Kidney (tissue), 14 donors: ENCODE data around the gene GARIN5A. TPM values are rescaled to one million over a fixed set of nuclear protein-coding genes. Genes with fewer than 3 reads are reported as not detected.

Experiments
- DNase-seq, 5 donors: peaks; one replicate each; pipeline ENCODE4 v3.0.0-alpha.2; 2013 to 2020
- FAIRE-seq: peaks from 2 replicates; lab custom pipeline; 2012; peaks lifted over from hg19 to GRCh38; lab: Jason Lieb, UNC
- H3K27ac ChIP-seq, 2 donors: one replicate each; pipeline ENCODE4 v1.7.0; 2013; ENCODE audit warnings: low read depth in 2 of 2, low read length in 2 of 2, inconsistent platforms in 1 of 2
- H3K27me3 ChIP-seq: one replicate; pipeline ENCODE4 v1.7.1; 2013; ENCODE audit warnings: low read length, inconsistent platforms; ENCODE audit not compliant: control insufficient read depth, insufficient read depth
- H3K36me3 ChIP-seq, 3 donors: one replicate each; pipeline versions ENCODE4 v1.7.0 to v1.7.1; 2013; ENCODE audit warnings: low read length in 3 of 3, control low read depth in 1 of 3, inconsistent platforms in 1 of 3; ENCODE audit not compliant: insufficient read depth in 3 of 3, control insufficient read depth in 2 of 3
- H3K4me1 ChIP-seq, 3 donors: one replicate each; pipeline versions ENCODE4 v1.7.0 to v1.7.1; 2013; ENCODE audit warnings: low read length in 3 of 3, inconsistent platforms in 1 of 3, low read depth in 1 of 3; ENCODE audit not compliant: control insufficient read depth in 2 of 3, insufficient read depth in 2 of 3
- H3K4me3 ChIP-seq, 3 donors: one replicate each; pipeline versions ENCODE4 v1.7.0 to v1.8.1; 2013; ENCODE audit warnings: low read length in 3 of 3, control low read depth in 1 of 3, inconsistent platforms in 1 of 3
- H3K9ac ChIP-seq, 3 donors: one replicate each; pipeline versions ENCODE4 v1.7.0 to v1.7.1; 2013; ENCODE audit warnings: low read length in 3 of 3, control low read depth in 1 of 3, inconsistent platforms in 1 of 3
- H3K9me3 ChIP-seq, 3 donors: one replicate each; pipeline versions ENCODE4 v1.7.0 to v1.7.1; 2013; ENCODE audit warnings: low read length in 3 of 3, control low read depth in 1 of 3, inconsistent platforms in 1 of 3; ENCODE audit not compliant: control insufficient read depth in 2 of 3, insufficient read depth in 1 of 3
- intact Hi-C: fragments of 100-400 bp; cut with DNase I; formaldehyde crosslinking; loops from one replicate; pipeline ENCODE4 v1.11.1; 2022
- polyA plus RNA-seq: library from polyadenylated mRNA; stranded (reverse); fragments of 350-450 nt; fragmentation: Illumina TruSeq; extraction: RNeasy Lipid Tissue Mini Kit (QIAGEN cat#74804); gene quantifications from one replicate; pipeline ENCODE4 v1.2.3, GENCODE V29; 2014; ENCODE audit warnings: low read depth, low replicate concordance; ENCODE audit not compliant: insufficient read depth
- total RNA-seq: library from RNA; stranded (reverse); fragmentation: NEBNext Ultra II Directional; extraction: Animal tissue kit (Norgen Biotek cat#: 25700); gene quantifications from one replicate; pipeline ENCODE4 v1.2.1, GENCODE V29; 2021
- TF ChIP-seq, protein P1 (sequence below): IDR thresholded peaks from 3 replicates; pipeline ENCODE4 v1.5.1; 2012; ENCODE audit warnings: mild to moderate bottlenecking, moderate library complexity, borderline replicate concordance; ENCODE audit not compliant: insufficient read depth; ENCODE audit errors: extremely low read depth
- donor health status: control.
- donor health status: control.
- donor health status: control.
- donor health status: control.
- donor health status: control.
- donor health status: DM: yes; HTN: yes; CAD: no.
- donor health status: Normal renal cell carcinoma (clear cell type).

Gene GARIN5A
- total and polyA plus RNA-seq, 2 donors from 2014 or later: 2.0 to 9.0 TPM

DNA sequence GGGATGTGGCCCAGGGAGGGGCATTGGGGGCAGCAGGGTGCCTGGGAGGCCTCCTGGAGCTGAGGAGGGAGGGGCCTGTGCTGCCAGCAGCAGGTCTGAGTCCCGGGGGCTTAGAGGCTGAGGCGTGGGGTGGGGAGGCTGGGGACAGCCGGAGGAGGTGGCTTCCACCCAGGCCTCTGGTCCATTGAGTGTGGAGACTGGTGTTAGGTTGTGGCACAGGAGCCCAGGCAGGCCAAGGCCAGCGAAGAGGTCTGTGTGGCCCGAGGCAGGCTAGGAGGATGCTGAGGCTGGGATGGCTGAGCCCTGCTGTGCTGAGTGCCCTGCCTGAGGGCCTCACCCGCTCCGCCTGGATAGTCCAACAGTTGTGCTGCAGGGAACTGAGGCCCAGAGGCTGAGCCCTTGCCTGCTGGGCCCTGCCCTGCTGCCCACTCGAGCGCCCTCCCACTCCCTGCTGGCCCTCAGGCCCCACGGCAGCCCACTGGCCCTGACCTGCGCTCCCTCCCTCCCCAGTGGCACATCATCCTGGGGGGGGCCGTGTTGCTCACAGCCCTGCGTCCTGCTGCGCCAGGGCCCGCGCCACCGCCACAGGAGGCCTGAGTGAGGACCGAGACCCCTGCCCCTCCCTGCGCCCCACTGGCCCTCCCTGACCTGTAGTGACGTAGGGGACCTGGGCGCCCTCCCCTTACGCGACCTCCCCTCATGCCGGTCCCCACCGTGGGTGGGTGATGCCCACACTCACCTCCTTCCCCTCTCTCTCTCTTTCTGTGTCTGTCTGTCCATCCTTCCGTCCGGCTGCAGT, 4.9 kb upstream of the GARIN5A start:
- FAIRE-seq (no peak), DNase-seq (peak in 1 of 5 donors; percentile 68)
- Histone ChIP-seq H3K4me1 (peaks cover 0 to 9% (median 0%) of the 10 kb centered on the region in 3 donors), H3K27me3 (no peaks in the 10 kb centered on the region), H3K9me3 (no peaks in the 10 kb centered on the region), H3K36me3 (peaks cover 0 to 14% (median 10%) of the 10 kb centered on the region in 3 donors), H3K9ac (no peak overlapping the region), H3K4me3 (no peak overlapping the region), H3K27ac (no peak overlapping the region)
- intact Hi-C loops: no loop called here
- TF ChIP-seq, protein P1, sequence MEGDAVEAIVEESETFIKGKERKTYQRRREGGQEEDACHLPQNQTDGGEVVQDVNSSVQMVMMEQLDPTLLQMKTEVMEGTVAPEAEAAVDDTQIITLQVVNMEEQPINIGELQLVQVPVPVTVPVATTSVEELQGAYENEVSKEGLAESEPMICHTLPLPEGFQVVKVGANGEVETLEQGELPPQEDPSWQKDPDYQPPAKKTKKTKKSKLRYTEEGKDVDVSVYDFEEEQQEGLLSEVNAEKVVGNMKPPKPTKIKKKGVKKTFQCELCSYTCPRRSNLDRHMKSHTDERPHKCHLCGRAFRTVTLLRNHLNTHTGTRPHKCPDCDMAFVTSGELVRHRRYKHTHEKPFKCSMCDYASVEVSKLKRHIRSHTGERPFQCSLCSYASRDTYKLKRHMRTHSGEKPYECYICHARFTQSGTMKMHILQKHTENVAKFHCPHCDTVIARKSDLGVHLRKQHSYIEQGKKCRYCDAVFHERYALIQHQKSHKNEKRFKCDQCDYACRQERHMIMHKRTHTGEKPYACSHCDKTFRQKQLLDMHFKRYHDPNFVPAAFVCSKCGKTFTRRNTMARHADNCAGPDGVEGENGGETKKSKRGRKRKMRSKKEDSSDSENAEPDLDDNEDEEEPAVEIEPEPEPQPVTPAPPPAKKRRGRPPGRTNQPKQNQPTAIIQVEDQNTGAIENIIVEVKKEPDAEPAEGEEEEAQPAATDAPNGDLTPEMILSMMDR: no peak

DNA sequence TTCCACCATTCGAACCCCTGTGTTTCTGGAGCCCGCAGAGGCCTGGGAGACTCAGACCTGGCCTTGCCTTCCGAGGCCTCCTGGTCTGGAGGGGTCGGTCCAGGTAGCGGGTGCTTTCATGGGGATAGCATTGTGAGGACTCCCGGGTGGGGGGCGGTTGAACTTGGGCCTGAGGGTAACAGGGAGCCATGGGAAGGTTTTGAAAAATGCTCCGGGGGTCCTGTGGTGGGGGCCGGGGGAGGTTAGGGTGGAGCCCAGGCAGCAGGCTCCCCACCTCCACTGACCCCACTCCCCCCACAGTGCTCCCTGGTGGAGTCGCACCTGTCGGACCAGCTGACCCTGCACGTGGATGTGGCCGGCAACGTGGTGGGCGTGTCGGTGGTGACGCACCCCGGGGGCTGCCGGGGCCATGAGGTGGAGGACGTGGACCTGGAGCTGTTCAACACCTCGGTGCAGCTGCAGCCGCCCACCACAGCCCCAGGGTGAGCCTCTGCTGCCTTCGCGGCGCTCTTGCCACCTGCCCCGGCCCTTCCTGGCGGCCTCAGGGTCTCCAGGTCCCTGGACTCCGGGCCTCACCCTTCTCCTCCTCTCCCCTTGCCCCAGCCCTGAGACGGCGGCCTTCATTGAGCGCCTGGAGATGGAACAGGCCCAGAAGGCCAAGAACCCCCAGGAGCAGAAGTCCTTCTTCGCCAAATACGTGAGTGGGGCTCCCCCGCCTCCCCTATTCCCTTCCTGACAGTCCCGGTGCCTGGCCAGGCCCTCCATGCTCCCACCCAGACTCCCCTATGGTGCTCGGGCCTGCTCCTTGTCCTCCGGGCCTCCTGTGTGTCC, 3.8 kb upstream of the GARIN5A start:
- H3K4me3 ChIP-seq: no peak overlapping the region
- peaks cover 0 to 14% (median 10%) of the 10 kb centered on the region in 3 donors for H3K36me3 ChIP-seq
- FAIRE-seq (no peak), DNase-seq (peak in 1 of 5 donors; percentile 73)
- intact Hi-C loops: no loop called here
- H3K9ac ChIP-seq: no peak overlapping the region
- TF ChIP-seq, protein P1: no peak
- peaks cover 0 to 9% (median 0%) of the 10 kb centered on the region in 3 donors for H3K4me1 ChIP-seq
- no peaks in the 10 kb centered on the region for H3K9me3 ChIP-seq
- no peak overlapping the region for H3K27ac ChIP-seq
- no peaks in the 10 kb centered on the region for H3K27me3 ChIP-seq

DNA sequence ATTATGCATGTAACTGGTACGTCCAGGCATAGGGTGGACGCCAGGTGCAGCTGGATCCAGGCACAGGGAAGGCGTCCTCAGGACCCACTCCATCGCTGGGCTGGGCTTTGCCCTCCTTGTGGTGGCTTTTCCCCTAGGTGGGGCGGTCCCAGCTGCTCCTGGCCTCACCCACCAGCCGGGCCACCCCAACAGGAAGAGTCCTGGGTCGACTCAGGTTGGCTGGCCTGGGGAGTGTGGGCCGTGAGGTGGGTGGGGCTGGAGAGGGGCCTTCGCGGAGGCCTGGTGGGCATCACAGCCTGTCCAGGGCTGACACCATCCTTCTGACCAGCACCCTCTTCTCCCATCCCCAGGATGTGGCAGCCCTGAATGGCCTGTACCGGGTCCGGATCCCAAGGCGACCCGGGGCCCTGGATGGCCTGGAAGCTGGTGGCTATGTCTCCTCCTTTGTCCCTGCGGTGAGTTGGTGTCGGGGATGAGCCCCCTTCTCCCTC, 3.2 kb upstream of the GARIN5A start:
- DNase-seq: peak in 1 of 5 donors; percentile 52

More for the DNA sequence above, 3.2 kb upstream of the GARIN5A start:
- Histone ChIP-seq H3K4me1 (peaks cover 0 to 9% (median 0%) of the 10 kb centered on the region in 3 donors), H3K4me3 (no peak overlapping the region), H3K27ac (no peak overlapping the region), H3K36me3 (peaks cover 0 to 14% (median 10%) of the 10 kb centered on the region in 3 donors), H3K27me3 (no peaks in the 10 kb centered on the region), H3K9me3 (no peaks in the 10 kb centered on the region), H3K9ac (no peak overlapping the region)
- FAIRE-seq: no peak
- TF ChIP-seq, protein P1: no peak
- intact Hi-C loops: no loop called here
